Transverse colon (tissue), 4 donors: ENCODE results near the gene NT5E. TPM values are rescaled to one million over a fixed set of nuclear protein-coding genes. Genes with fewer than 3 reads are reported as not detected.

Experiments
- DNase-seq: peaks from one replicate; pipeline ENCODE4 v3.0.0-alpha.2; 2019
- H3K27ac ChIP-seq, 4 donors: fragments of 200-600 bp; sonication (generic); 2 replicates each; pipeline ENCODE4 v1.5.1; 2016 to 2018; ENCODE audit warnings: inconsistent platforms in 4 of 4
- H3K27me3 ChIP-seq: fragments of 200-600 bp; sonication (generic); 2 replicates; pipeline ENCODE4 v1.5.1; 2017; ENCODE audit warnings: inconsistent platforms
- H3K36me3 ChIP-seq, 4 donors: fragments of 200-600 bp; sonication (generic); 2 replicates each; pipeline ENCODE4 v1.5.1; 2017 to 2019; ENCODE audit warnings: inconsistent platforms in 4 of 4
- H3K4me1 ChIP-seq, 4 donors: fragments of 200-600 bp; sonication (generic); 2 replicates each; pipeline ENCODE4 v1.5.1; 2017 to 2020; ENCODE audit warnings: inconsistent platforms in 4 of 4
- H3K4me3 ChIP-seq, 4 donors: fragments of 200-600 bp; sonication (generic); 1 replicate in 1 of 4; 2 replicates in 3 of 4; pipeline versions ENCODE4 v1.5.1 to v1.6.1; 2017 to 2019; ENCODE audit warnings: inconsistent platforms in 4 of 4
- H3K9me3 ChIP-seq, 2 donors: fragments of 200-600 bp; sonication (generic); 2 replicates each; pipeline ENCODE4 v1.5.1; 2017 to 2019; ENCODE audit warnings: inconsistent platforms in 2 of 2
- EP300 ChIP-seq: sonication (generic); formaldehyde crosslinking; IDR thresholded peaks from one replicate; pipeline ENCODE4 v1.6.1; 2017; ENCODE audit warnings: antibody characterized with exemption, low read depth
- POLR2A ChIP-seq: fragments of 450-650 bp; IDR thresholded peaks from one replicate; pipeline ENCODE4 v1.6.1; 2016; ENCODE audit warnings: antibody characterized with exemption, mild to moderate bottlenecking, moderate library complexity
- POLR2AphosphoS5 ChIP-seq, 3 donors: sonication (generic); formaldehyde crosslinking; IDR thresholded peaks; one replicate each; pipeline ENCODE4 v1.6.1; 2016; ENCODE audit warnings: antibody characterized with exemption in 3 of 3
- WGBS, 2 donors: methylation state at CpG; one replicate each; pipeline ENCODE4 v1.1.5; 2018; ENCODE audit warnings: low coverage in 1 of 2; 5-methylcytosine and 5-hydroxymethylcytosine counted together
- in situ Hi-C, 4 donors: fragments of 200-750 bp; cut with MboI; loops; one replicate each; pipeline versions ENCODE4 v1.15.0 to v1.15.1; 2017; ENCODE audit warnings: low sequenced_read_pairs in 3 of 4, low pct_ligation_motif_present in 1 of 4, low pct_unique_long_range_greater_than_20kb in 1 of 4
- intact Hi-C: fragments of 100-400 bp; cut with DNase I; formaldehyde crosslinking; loops from one replicate; pipeline ENCODE4 v1.15.1; 2023; ENCODE audit warnings: low total_unique reads
- total RNA-seq, 4 donors: library from RNA; depleted of rRNA; stranded (reverse); fragments of >200 nt; gene quantifications; one replicate each; pipeline ENCODE4 v1.1.0, GENCODE V29; 2016
- TF ChIP-seq, protein P1 (sequence below), 5 experiments: fragments of 200-600 bp in 3 of 5; fragments of 450-650 bp in 2 of 5; sonication (generic) in 3 of 5; IDR thresholded peaks; 1 replicate in 2 of 5; 2 replicates in 3 of 5; pipeline ENCODE4 v1.5.1; 2016 to 2017; ENCODE audit warnings: antibody characterized with exemption in 5 of 5, inconsistent platforms in 3 of 5, mild to moderate bottlenecking in 2 of 5, moderate library complexity in 1 of 5

Gene NT5E
- total RNA-seq, 4 donors from 2014 or later = 10.5 to 71.8 (median 31.5) TPM

DNA sequence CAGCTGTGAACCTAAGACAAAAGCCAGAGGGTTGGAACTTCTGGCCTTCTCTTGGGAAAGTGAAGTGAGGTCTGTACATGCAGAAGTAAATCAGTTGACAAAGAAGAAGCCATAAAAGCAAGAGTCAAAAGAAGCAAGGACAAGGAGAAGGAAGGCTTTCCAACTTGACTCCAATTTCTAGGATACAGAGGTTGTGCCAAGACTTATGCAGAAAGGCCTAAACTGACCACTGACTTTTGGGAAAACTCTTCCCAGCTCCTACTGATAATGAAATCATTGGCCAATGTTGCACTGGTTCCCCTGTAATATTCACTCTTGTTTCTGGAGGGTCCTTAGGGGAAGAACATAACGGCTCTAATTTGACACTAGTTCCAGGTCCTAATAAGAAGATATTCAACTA is 29.3 kb upstream of the NT5E start:
- in situ Hi-C loops (no loop called here), intact Hi-C loops (no loop called here)
- Histone ChIP-seq H3K27me3 (no peaks in the 10 kb centered on the region), H3K4me3 (no peak overlapping the region), H3K27ac (no peak overlapping the region), H3K4me1 (peaks cover 0 to 27% (median 6%) of the 10 kb centered on the region in 4 donors), H3K9me3 (peaks cover 0 to under 1% of the 10 kb centered on the region in 2 donors), H3K36me3 (no peaks in the 10 kb centered on the region)
- 96 to 100% methylated on average over 1 of the region's 1 CpG for WGBS, 2 donors
- DNase-seq = no peak
- TF ChIP-seq POLR2AphosphoS5 (IDR thresholded peaks at IDR 0.05) (no peak), EP300 (no peak), POLR2A (no peak)
- TF ChIP-seq, protein P1, sequence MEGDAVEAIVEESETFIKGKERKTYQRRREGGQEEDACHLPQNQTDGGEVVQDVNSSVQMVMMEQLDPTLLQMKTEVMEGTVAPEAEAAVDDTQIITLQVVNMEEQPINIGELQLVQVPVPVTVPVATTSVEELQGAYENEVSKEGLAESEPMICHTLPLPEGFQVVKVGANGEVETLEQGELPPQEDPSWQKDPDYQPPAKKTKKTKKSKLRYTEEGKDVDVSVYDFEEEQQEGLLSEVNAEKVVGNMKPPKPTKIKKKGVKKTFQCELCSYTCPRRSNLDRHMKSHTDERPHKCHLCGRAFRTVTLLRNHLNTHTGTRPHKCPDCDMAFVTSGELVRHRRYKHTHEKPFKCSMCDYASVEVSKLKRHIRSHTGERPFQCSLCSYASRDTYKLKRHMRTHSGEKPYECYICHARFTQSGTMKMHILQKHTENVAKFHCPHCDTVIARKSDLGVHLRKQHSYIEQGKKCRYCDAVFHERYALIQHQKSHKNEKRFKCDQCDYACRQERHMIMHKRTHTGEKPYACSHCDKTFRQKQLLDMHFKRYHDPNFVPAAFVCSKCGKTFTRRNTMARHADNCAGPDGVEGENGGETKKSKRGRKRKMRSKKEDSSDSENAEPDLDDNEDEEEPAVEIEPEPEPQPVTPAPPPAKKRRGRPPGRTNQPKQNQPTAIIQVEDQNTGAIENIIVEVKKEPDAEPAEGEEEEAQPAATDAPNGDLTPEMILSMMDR (IDR thresholded peaks at IDR 0.05) = no peak

DNA sequence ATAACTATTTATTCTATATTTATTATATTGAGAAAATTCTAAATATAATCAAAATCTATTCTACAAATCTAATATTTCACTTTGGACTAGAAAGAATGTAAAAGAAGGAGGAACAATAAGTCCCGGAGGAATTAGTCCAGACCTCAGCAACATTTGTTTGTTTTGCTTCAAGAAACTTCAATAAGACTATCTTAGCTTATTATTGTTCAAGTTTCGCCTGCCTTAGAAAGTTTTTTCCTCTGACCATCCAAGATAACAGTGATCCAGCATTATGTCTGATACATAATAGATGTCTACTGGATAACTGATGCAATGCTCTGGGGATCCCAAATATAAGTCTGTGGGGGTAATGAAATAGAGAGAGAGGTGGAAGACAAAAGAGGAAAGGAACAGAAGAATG is 28.7 kb upstream of the NT5E start:
- 84 to 93% methylated on average over 2 of the region's 2 CpGs for WGBS, 2 donors
- no peak for DNase-seq
- intact Hi-C loops = no loop called here

GRCh38 chr6:85421972-85422371 is 27.9 kb upstream of the NT5E start:
- Histone ChIP-seq H3K27ac (no peak overlapping the region), H3K36me3 (no peaks in the 10 kb centered on the region), H3K4me3 (no peak overlapping the region), H3K4me1 (peaks cover 0 to 13% (median 3%) of the 10 kb centered on the region in 4 donors), H3K9me3 (peaks cover 3 to 8% of the 10 kb centered on the region in 2 donors), H3K27me3 (no peaks in the 10 kb centered on the region)
- TF ChIP-seq POLR2A = no peak
- TF ChIP-seq POLR2AphosphoS5 (IDR thresholded peaks at IDR 0.05) = no peak
- TF ChIP-seq, protein P1 (IDR thresholded peaks at IDR 0.05) = no peak
- no peak for TF ChIP-seq EP300
- intact Hi-C loops = no loop called here
- in situ Hi-C loops = no loop called here
- WGBS, 2 donors = 84 to 100% methylated on average over 2 of the region's 2 CpGs
- DNase-seq = no peak

More for the DNA sequence above, 28.7 kb upstream of the NT5E start:
- TF ChIP-seq EP300 (no peak), POLR2A (no peak), POLR2AphosphoS5 (IDR thresholded peaks at IDR 0.05) (no peak)
- TF ChIP-seq, protein P1 (IDR thresholded peaks at IDR 0.05) = no peak
- in situ Hi-C loops = no loop called here
- Histone ChIP-seq H3K27me3 (no peaks in the 10 kb centered on the region), H3K9me3 (peaks cover 2 to 7% of the 10 kb centered on the region in 2 donors), H3K36me3 (no peaks in the 10 kb centered on the region), H3K27ac (no peak overlapping the region), H3K4me3 (no peak overlapping the region), H3K4me1 (peaks cover 0 to 21% (median 4%) of the 10 kb centered on the region in 4 donors)

DNA sequence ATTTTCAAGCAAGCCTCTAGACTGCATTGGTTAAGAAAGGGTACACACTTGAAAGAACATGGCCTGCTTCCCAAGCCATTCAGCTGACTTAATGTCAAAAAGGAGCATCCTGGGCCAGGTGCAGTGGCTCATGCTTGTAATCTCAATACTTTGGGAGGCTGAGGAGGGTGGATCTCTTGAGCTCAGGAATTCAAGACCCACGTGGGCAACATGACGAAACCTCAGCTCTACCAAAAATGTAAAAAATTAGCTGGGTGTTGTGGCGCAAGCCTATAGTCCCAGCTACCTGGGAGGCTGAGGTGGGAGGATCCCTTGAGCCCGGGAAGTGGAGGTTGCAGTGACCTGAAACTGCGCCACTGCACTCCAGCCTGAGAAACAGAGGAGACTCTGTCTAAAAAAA is 26.9 kb upstream of the NT5E start:
- Histone ChIP-seq H3K9me3 (peaks cover 3 to 8% of the 10 kb centered on the region in 2 donors), H3K27ac (no peak overlapping the region), H3K36me3 (no peaks in the 10 kb centered on the region), H3K27me3 (no peaks in the 10 kb centered on the region), H3K4me1 (peaks cover 0 to 13% (median 3%) of the 10 kb centered on the region in 4 donors), H3K4me3 (no peak overlapping the region)
- DNase-seq = no peak
- 82 to 86% methylated on average over 3 to 5 of the region's 5 CpGs for whole genome bisulfite sequencing, 2 donors
- TF ChIP-seq POLR2A (no peak), POLR2AphosphoS5 (IDR thresholded peaks at IDR 0.05) (no peak), EP300 (no peak)
- TF ChIP-seq, protein P1 (IDR thresholded peaks at IDR 0.05) = no peak
- in situ Hi-C loops = no loop called here
- intact Hi-C loops = no loop called here
